Type B pancreatic cell (in vitro differentiated cells): ENCODE data around the gene CAPN10. TPM values are rescaled to one million over a fixed set of nuclear protein-coding genes. Genes with fewer than 3 reads are reported as not detected.
A peak's percentile ranks its signal among the peaks of the same experiment; 100 is the strongest.

Experiments
- DNase-seq: peaks from one replicate; pipeline ENCODE4 v3.0.0; 2021; ENCODE audit warnings: mixed read lengths; ENCODE audit not compliant: unreplicated experiment; ENCODE audit errors: extremely low spot score
- H3K27ac Mint-ChIP-seq: 2 replicates; pipeline ENCODE4 v1.8.0; 2021; ENCODE audit warnings: mild to moderate bottlenecking, mixed read lengths
- H3K27me3 Mint-ChIP-seq: 2 replicates; pipeline ENCODE4 v1.8.0; 2021; ENCODE audit warnings: mixed read lengths
- H3K36me3 Mint-ChIP-seq: 2 replicates; pipeline ENCODE4 v1.8.0; 2021; ENCODE audit warnings: mixed read lengths
- H3K4me1 Mint-ChIP-seq: one replicate; pipeline ENCODE4 v1.8.0; 2021; ENCODE audit warnings: mixed read lengths; ENCODE audit not compliant: unreplicated experiment
- H3K4me3 Mint-ChIP-seq: 2 replicates; pipeline ENCODE4 v1.8.0; 2021; ENCODE audit warnings: mild to moderate bottlenecking, mixed read lengths
- H3K9me3 Mint-ChIP-seq: 2 replicates; pipeline ENCODE4 v1.8.0; 2021; ENCODE audit warnings: mixed read lengths
- total RNA-seq: library from RNA; stranded (reverse); gene quantifications from 2 replicates; pipeline ENCODE4 v1.2.1, GENCODE V29; 2021; ENCODE audit warnings: low replicate concordance
- TF ChIP-seq, protein P1 (sequence below): fragments of 200-600 bp; sonication (generic); conservative IDR thresholded peaks from 2 replicates; pipeline ENCODE4 v1.5.0; 2021; ENCODE audit warnings: antibody characterized with exemption, mild to moderate bottlenecking

The CAPN10 gene
- total RNA-seq, 1 donor from 2014 or later: 55.2 TPM

DNA sequence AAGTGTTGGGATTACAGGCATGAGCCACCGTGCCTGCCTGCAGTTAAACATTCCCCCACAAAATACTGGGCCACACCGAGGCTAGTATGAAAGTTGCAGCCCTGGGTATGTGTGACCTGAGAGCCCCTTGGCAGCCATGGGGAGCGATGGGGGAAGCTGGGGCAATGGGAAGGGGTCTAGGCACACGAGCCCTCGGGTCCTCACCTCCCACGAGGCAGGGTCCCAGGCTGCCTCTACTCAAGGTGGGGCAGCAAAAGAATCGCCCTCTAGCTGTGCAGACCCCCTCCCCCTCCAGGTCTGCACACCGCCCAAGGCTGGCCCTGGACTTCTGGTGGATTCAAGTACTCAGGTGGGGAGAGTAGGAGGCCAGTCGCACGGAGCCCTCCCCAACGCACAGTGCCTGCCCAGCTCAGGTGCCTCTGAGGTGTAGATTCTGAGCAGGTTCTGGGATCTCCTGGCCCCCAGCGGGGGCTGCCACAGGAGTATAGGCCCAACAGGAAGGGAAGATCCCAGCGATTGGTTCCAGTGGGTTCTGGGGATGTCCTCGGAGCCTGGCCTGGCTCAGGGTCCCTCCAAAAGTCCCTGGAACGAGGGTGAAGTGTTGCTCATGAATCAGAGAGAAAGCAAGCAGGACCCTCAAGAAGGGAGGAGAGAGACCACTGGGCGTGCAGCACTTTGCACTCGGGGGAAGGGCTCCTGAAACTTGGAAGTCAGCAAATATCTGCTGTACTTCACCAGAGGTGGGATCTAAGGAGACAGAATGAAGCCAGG, 41.4 kb downstream of the CAPN10 start:
- Mint-ChIP-seq H3K27ac (no peak overlapping the region), H3K4me3 (no peak overlapping the region), H3K36me3 (no peaks in the 10 kb centered on the region), H3K9me3 (peaks cover under 1% of the 10 kb centered on the region), H3K27me3 (no peaks in the 10 kb centered on the region), H3K4me1 (no peaks in the 10 kb centered on the region)
- TF ChIP-seq, protein P1, sequence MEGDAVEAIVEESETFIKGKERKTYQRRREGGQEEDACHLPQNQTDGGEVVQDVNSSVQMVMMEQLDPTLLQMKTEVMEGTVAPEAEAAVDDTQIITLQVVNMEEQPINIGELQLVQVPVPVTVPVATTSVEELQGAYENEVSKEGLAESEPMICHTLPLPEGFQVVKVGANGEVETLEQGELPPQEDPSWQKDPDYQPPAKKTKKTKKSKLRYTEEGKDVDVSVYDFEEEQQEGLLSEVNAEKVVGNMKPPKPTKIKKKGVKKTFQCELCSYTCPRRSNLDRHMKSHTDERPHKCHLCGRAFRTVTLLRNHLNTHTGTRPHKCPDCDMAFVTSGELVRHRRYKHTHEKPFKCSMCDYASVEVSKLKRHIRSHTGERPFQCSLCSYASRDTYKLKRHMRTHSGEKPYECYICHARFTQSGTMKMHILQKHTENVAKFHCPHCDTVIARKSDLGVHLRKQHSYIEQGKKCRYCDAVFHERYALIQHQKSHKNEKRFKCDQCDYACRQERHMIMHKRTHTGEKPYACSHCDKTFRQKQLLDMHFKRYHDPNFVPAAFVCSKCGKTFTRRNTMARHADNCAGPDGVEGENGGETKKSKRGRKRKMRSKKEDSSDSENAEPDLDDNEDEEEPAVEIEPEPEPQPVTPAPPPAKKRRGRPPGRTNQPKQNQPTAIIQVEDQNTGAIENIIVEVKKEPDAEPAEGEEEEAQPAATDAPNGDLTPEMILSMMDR: no peak
- peak; percentile 58 for DNase-seq

DNA sequence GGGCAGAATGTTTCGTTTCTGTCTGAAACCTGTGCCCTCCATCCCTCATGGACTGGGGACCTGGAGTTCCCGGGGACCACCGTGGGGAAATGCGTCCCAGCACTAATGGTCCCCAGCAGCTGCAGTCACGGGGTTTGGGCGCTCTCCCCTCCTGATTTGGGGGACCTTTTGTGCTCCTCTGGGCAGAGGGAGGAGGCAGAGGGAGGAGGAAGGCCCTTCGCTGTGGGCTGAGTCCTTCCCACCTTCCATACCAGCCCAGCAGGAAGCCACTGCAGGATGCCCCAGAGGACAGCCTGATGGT, 41.9 kb downstream of the CAPN10 start:
- Mint-ChIP-seq H3K27me3 (no peaks in the 10 kb centered on the region), H3K4me1 (no peaks in the 10 kb centered on the region), H3K36me3 (no peaks in the 10 kb centered on the region), H3K9me3 (peaks cover 6% of the 10 kb centered on the region), H3K4me3 (no peak overlapping the region), H3K27ac (no peak overlapping the region)
- TF ChIP-seq, protein P1: no peak
- peak; percentile 60 for DNase-seq

- TF ChIP-seq, protein P1: no peak
- Mint-ChIP-seq H3K27ac (no peak overlapping the region), H3K36me3 (no peaks in the 10 kb centered on the region), H3K9me3 (peaks cover 8% of the 10 kb centered on the region), H3K27me3 (no peaks in the 10 kb centered on the region), H3K4me1 (no peaks in the 10 kb centered on the region), H3K4me3 (no peak overlapping the region)
- peak; percentile 68 for DNase-seq
Measured at GRCh38 chr2:240628808-240629618, 42.5 kb downstream of the CAPN10 start.

GRCh38 chr2:240629619-240629967, 43.1 kb downstream of the CAPN10 start:
- peaks cover 8% of the 10 kb centered on the region for H3K9me3 Mint-ChIP-seq
- DNase-seq: no peak

GRCh38 chr2:240629968-240630770, 43.6 kb downstream of the CAPN10 start:
- no peaks in the 10 kb centered on the region for H3K36me3 Mint-ChIP-seq
- H3K9me3 Mint-ChIP-seq: peaks cover 8% of the 10 kb centered on the region
- TF ChIP-seq, protein P1: no peak
- H3K4me3 Mint-ChIP-seq: no peak overlapping the region
- no peaks in the 10 kb centered on the region for H3K4me1 Mint-ChIP-seq
- no peak overlapping the region for H3K27ac Mint-ChIP-seq
- DNase-seq: peak; percentile 71
- no peaks in the 10 kb centered on the region for H3K27me3 Mint-ChIP-seq

More at GRCh38 chr2:240629619-240629967, 43.1 kb downstream of the CAPN10 start:
- no peaks in the 10 kb centered on the region for H3K36me3 Mint-ChIP-seq
- H3K4me3 Mint-ChIP-seq: no peak overlapping the region
- no peak overlapping the region for H3K27ac Mint-ChIP-seq
- TF ChIP-seq, protein P1: no peak
- no peaks in the 10 kb centered on the region for H3K27me3 Mint-ChIP-seq
- no peaks in the 10 kb centered on the region for H3K4me1 Mint-ChIP-seq
